ENCODE results near the gene WRAP53.

GRCh38 chr17:7688808-7689316, 585 bp downstream of the WRAP53 start:
- TF ChIP-seq EZH2 (IDR thresholded peaks at IDR 0.05): no peak
- TF ChIP-seq POLR2AphosphoS5 (IDR thresholded peaks at IDR 0.05; ENCODE audit: borderline replicate concordance, low read depth, low read length): no peak
- TF ChIP-seq FOXP2 (optimal IDR thresholded peaks at IDR 0.05; ENCODE audit: control extremely low read depth, extremely low read length, insufficient read depth): no peak

Data from SK-N-MC (cell line).